ENCODE measurements around the gene DUSP5.
"Not testable (repeated sequence)": the region's sequence is repeated elsewhere in the genome, so short reads cannot be mapped to it uniquely, and the experiment has no call there.

Gene DUSP5

DNA sequence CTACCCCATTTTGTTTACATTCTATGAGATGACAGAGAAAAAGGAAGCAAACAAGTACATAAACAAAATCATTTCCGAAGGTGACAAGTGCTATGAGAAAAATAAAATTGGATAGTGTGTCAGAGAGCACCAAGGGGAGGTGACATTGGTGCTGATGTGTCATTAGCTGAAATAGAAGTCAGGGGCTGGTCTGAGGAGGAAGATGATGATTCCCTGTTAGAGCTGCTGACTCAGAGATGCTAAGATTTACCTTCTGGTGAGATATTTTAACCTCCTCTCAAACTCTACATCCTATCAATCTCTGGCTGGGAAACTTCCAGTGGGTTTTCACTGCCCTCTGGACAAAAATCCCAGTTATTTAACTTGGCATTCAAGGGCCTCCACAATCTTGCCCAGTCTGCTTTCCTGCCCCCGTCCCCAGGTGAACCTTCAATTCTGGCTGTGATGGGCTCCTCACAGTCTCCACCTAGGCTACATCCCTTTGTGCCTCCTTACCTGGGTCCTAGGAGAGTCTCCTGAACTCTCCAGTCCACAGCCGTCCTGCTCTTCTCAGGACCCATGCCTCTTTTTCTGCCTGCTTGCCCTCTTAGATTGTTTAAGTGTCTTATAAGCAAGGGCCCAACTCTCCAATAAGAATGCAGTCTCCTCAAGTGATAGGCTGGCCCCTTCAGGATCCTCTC lies 26.6 kb downstream of the DUSP5 start:
- no peak for DNase-seq

DNA sequence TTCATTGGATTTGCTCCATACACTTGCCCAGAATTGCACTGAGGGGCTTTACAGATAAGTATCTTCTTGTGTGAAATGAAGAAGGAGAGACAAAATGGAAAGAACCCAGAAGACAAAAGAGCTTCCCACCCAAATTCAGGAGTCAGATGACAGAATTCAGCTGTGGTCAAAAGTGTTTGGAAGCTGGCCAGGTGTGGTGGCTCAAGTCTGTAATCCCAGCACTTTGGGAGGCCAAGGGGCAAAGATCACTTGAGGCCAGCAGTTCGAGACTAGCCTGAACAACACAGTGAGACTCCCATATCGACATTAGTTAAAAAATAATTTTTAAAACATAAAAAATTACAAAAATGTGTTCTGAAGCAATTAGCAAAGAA lies 27.1 kb downstream of the DUSP5 start:
- DNase-seq, result no peak

- DNase-seq, result no peak
These were observed 27.9 kb downstream of the DUSP5 start for GRCh38 chr10:110525349-110526260.

DNA sequence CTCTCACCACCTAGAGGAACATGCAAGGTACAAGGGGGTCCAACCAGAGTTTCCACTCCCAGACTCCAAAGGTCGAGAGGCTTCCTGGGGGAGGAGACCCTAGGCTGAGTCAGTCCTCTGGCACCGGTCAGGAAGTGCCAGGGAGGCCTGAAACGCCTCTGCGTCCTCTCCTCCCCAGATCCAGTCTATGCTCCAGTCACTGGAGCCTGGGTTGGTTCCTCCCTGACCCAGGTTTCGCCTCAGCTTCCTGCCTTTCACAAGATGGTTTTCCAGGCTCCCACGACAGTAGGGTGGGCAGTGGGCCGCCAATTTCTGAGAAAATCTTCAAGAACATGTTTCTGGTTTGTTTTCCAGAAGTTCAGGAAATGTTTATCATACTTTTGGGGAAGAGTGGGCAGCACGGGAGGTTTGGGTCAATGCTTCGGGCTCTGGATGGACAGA lies 30.0 kb downstream of the DUSP5 start:
- DNase-seq, result no peak

DNA sequence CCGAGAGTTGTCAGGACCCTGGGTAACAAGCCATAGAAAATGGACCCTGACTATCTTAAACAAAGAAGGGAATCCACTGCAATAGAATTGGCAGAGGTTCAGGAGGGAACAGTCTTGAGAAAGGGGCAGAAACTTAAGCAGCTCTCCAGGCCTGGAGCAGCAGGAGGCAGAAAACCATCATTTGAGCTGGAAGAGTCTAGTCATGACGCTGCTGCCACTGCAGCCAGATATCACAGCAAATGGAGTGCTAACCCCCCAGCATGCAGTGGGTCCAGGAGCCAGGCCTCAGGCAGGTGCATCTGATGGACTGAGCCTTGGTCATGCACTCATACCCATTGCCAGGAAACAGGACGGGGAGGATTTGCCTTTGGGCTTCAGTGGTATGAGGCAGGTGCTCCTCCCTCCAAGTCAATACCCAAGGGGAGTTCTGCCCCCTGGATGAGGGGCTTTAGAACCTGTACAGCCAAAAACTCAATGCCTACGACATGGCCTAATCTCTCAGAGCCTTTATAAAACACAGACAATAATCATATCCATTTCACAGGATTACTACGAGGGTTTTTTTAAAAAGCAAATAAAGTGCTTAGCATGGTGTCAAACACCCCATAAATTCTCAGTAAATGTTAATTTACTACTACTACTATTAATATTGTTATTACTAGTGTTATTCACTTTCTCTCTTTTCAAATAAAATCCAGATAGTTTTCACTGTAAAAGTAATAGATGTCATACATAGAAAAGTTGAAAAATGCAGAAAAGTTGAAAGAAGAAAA lies 30.7 kb downstream of the DUSP5 start:
- DNase-seq, result no peak

DNA sequence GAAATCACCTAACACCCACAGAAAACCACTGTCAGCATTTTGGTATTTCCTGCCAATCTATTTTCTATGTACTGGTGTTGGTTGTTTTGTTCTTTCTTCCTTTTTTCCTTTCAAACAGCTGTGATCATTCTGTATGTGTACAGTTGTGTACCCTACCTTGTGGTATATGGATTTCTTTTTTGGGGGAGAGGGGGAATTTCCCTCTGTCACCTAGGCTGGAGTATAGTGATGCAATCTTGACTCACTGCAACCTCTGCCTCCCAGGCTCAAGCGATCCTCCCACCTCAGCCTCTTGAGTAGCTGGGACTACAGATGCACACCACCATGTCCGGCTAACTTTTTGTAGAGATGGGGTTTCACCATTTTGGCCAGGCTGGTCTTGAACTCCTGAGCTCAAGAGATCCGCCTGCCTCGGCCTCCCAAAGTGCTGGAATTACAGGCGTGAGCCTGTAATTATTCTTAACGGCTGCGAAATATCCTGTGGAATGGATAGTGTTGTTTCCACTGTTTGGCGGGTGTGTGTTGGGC lies 31.4 kb downstream of the DUSP5 start:
- DNase-seq, result not testable (repeated sequence)

DNA sequence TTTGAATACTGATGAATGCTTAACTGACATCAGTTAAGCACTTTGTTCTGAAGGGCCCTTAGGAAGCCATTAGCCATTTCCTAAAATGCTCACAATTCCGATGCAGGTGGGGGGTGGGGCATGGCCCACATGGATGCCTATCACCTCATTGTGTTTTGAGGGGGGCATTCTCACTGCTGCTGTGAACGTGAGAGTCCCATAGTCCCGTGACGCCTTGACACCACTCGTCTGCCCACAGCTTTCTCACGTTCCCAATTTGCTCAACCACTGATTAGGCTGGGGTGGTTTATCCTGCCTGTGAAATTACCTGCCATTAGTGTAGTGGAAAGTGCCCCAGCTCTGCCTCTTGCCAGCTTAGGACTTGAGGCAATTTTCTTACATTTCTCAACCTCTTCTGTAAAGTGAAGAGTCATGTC lies 31.9 kb downstream of the DUSP5 start:
- no peak for DNase-seq

GRCh38 chr10:110530131-110530831 lies 32.6 kb downstream of the DUSP5 start:
- DNase-seq, result no peak

DNA sequence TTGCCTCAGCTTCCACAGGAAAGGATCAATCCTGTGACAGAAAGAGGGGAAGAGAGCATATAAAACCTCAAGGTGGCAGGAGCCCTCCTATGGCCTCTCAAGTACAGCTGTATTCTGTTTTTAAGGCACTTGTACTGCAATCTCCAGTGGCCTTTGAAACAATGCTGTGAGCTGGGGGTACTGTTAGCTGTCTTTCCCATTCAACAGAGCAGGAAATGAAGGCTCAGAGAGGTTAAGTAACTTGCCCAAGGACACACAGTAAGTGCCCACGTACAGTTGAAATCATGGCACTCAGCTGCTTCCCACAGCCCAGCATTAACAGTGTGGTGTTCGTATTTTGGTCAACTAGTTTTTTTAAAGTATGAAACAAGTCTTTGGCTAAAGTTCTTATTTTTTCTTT lies 34.0 kb downstream of the DUSP5 start:
- no peak for DNase-seq

DNA sequence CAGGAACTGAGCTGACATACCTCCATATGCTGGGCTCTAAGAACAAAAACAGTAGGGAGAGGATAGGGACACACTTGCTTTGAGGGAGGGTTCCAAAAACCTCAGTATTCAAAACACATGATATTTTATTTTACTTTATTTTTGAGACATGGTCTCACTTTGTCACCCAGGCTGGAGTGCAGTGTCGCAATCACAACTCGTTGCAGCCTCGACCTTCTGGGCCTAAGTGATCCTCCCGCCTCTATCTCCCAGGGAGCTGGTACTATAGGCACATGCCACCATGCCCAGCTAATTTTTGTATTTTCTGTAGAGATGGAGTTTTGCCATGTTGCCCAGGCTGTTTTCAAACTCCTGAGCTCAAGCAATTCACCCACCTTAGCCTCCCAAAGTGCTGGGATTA lies 34.9 kb downstream of the DUSP5 start:
- DNase-seq, result not testable (repeated sequence)

GRCh38 chr10:110533149-110533548 lies 35.4 kb downstream of the DUSP5 start:
- DNase-seq, result no peak

- no peak for DNase-seq
These were observed 36.9 kb downstream of the DUSP5 start for GRCh38 chr10:110534571-110534970.

GRCh38 chr10:110535958-110536891 lies 38.5 kb downstream of the DUSP5 start:
- DNase-seq, result no peak

DNA sequence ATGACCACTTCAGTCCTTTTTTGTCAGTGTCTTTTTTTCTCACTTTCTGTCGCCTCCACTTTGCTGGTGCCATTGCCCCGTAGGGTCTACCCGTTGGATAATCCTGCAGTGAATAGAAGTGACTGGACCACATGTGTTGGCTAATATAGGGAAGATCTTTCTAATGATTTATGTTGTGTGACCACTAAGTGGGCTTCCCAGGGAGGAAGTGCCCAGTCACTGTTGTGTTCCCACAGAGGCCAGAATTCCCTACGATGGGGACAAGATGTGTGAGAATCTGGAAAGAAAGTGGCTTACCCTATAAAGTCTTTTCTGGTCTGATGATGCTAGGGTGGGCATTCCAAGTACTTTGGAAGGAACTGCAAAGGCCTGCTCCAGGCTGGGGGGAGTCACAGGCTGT lies 41.4 kb downstream of the DUSP5 start:
- no peak for DNase-seq

GRCh38 chr10:110540031-110540430 lies 42.3 kb downstream of the DUSP5 start:
- DNase-seq, result no peak

DNA sequence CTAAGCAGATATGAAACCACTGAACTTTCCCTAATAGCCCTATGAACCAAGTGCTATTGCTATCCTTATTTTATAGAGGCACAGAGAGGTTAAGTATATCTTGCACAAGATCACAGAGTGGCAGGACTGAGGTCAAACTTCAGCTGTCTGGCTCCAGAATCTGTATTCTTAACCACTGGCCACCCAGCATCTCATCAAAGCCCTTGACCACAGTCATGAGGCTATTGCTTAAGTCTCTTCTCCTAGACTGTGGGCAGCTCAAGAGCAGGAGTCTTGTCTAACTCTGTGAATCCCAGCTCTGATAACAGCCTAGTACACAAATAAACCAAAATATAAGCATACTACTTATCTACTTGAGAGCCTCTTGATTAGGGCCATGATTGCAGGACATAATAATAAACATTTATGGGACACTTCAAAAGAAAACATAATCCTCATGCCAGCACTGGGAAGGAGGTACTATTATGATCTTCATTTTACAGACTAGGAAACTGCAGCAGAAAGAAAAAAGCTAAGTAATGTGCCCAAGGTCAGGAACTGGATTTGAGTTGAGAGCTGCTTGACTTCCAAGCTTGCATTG lies 47.3 kb downstream of the DUSP5 start:
- no peak for DNase-seq

DNA sequence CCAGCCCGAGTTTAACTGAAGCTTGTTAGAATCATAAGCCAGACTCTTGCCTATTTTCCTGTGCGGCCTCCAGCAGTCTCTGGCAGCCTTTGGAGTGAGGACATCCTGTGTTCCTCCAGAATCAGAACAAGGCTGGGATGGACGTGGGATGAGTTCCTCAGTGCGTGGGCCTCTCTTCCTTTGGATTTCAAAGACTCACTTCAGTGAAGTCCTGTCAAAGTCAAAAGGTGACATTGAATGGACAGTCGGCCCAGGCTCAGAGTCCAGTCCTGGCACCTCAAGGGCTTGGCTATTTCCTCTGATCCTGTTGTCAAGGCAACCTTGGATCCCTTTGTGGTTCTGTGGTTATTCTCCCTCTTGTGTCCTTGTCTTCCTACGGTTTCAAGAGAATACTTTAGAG lies 48.4 kb downstream of the DUSP5 start:
- DNase-seq, result no peak

DNA sequence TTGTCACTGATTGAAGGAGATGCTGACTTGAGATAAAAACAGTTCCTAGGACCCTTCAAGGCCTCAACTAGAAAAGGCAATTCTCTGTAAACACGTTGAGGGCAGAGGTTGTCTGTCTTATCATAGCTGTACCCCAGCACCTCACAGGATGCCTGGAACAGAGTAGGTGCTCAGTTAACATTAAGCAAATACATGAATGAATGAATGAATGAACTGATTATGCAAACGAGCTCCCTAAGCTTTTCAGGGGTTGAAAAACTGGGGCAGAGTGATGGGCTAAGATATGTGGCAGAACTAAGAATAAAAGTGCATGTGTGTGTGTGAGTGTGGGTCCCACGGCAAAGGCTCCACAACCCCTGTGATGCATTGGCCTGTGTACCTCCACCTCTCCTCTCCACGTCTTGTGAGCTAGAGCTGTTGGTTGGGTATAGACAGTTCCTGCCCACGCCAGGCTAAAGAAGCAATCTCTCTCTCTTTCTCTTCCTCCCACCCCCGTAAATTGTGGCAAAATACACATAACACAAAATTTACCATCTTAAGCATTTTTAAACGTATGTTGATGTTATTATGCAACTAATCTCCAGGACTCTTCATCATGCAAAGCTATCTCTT lies 48.9 kb downstream of the DUSP5 start:
- DNase-seq, result no peak

GRCh38 chr10:110547139-110547761 lies 49.5 kb downstream of the DUSP5 start:
- DNase-seq, result peak; percentile 42

- DNase-seq, result no peak
These were observed 50.3 kb downstream of the DUSP5 start for GRCh38 chr10:110548002-110548401.
